Measurements from ENCODE around the gene NDST3.

NDST3 gene

GRCh38 chr4:118082182-118082581 lies 47.9 kb downstream of the NDST3 start:
- DNase-seq = no peak

GRCh38 chr4:118085700-118086099 lies 51.4 kb downstream of the NDST3 start:
- no peak for DNase-seq

DNA sequence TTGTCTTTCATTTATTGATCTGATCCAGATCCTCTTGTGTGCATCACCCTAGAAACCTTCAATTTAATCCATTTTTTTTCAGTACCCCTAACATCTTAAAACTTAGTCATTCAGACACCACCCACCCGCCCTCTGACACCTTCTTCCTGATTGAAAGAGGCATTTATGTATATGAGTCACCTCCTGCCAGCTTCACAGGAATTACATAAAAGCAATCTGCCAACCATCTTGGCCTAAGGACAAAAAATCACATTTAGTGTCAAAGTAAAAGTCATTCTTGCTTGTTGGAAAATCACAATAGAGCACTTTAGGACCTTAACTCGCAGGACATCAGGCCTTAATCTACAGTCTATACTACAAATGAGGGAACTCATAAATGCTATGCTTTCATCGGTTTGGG lies 52.1 kb downstream of the NDST3 start:
- peak; percentile 32 for DNase-seq

- no peak for DNase-seq
Observed at GRCh38 chr4:118087366-118087765, 53.1 kb downstream of the NDST3 start.

DNA sequence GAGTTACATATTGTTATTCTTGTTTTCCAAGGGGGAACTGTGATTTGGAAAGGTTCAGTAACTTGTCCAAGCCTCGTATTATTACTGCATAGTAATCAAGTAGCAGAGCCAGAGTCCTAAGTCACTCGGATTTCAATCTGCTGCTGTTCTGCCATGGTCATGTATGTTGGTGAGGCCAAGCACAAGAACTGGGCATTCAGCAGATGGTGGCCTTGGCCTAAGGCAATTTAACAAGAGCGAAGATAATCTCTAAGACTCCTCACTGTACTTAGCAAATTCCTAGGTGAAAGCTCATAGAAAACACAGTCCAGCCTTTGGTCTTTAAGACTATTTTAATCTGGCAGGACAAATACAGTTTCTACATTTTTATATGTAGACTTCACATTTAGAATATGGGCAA lies 64.8 kb downstream of the NDST3 start:
- no peak for DNase-seq

DNA sequence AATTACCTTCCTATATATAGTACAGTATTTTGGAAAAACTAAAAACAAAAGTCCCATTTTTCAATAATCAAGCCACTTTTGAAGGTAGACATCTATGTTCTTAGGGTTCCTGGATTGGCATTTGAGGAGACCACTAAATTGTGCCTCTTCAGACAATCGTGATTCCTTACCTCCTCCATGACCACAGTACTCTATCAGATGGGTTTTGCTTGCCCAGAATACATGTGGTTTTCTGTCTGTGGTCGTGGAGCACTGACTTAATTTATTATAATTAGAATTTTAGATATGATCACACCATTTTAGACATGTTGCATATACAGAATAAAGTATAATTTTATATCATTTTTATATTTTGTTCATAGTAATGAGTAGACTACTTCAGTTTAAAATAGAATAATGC lies 67.9 kb downstream of the NDST3 start:
- DNase-seq = no peak

- DNase-seq = peak; percentile 29
Observed at GRCh38 chr4:118112117-118113046, 78.1 kb downstream of the NDST3 start.

GRCh38 chr4:118113220-118113619 lies 78.9 kb downstream of the NDST3 start:
- no peak for DNase-seq

DNA sequence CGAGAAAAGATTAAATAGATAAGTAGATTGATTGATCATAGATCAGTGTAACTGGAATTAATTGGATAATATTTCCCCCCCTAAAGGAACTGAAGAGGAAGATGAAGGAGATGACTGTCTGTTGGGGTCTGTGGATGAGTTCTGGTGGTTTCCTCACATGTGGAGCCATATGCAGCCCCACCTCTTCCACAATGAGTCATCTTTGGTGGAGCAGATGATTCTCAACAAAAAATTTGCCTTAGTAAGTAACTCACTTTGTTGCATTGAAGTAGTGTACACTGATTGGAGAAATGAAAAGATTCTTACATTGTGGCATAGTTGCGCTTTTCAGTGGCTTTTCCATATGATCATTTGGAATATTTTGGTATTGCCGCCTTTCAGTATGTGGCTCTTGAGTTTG lies 80.4 kb downstream of the NDST3 start:
- peak; percentile 3 for DNase-seq

DNA sequence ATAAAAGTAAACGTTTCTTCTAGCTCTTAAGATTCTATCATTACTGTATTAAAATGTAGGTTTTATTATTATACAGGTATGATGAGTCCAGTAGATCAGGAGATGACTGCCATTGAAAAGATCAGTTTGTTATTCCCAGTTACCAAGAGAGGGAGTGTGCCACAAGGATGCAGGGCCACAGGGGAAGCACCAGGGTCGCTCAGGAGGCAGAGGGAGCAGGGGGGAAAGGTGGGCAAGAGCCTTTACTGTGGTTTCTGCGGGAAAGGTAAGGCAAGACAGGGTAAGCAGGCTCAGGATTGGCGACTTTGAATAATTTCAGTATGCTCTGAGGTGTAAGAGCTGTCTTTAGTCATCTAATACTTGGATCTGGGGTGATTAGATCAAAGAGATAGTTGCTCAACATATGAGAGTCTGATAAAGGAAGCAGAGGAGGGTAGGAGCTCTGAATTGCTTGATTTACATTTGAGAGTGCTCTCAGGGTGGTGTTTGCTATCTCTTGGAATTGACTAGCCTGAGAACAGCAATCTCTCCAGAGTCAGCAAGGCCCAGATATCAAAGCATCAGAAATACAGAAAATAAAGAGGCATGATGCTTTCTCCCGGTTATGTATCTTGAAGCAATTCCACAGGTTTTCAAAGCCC lies 86.0 kb downstream of the NDST3 start:
- DNase-seq = no peak

DNA sequence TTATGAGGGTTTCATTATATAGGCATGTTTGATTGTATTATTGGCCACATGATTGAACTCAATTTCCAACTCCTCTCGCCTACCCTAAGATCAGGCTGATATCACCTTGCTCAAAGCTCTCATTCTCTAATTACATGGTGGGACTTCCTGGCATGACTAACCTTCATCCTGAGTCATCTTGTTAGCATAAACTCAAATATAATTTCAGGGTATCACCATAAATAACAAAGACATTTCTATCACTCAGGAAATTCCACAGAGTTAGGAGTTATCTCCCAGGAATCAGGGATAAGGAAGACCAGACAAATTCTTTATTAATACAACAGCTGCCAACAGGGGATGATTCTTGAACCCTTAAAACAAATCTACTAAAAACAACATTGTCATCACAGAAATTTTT lies 90.7 kb downstream of the NDST3 start:
- no peak for DNase-seq

GRCh38 chr4:118139241-118139640 lies 105.0 kb downstream of the NDST3 start:
- no peak for DNase-seq

GRCh38 chr4:118141240-118141639 lies 107.0 kb downstream of the NDST3 start:
- no peak for DNase-seq

DNA sequence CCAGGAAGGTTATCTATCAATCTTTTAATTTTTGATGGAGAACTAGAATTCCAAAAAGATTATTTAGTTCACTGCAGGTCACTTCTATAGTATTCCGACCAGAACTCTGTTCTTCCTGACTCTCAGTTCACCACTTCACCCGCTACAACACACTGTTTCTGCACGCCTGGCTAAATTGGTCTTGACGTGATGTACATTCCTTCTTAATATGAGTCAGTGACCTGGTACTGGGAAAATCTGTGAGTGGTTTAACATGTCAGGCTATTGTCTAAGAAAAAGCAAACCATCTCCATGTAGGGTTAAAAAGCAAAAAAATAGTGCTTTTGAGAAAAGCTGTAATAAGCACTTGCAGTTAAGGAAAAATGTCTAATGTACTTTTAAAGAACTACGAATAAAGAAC lies 120.4 kb downstream of the NDST3 start:
- no peak for DNase-seq

- no peak for DNase-seq
Observed at GRCh38 chr4:118155516-118155915, 121.2 kb downstream of the NDST3 start.

- no peak for DNase-seq
Observed at GRCh38 chr4:118158763-118159375, 124.6 kb downstream of the NDST3 start.

- DNase-seq = no peak
Observed at GRCh38 chr4:118167306-118167705, 133.0 kb downstream of the NDST3 start.

DNA sequence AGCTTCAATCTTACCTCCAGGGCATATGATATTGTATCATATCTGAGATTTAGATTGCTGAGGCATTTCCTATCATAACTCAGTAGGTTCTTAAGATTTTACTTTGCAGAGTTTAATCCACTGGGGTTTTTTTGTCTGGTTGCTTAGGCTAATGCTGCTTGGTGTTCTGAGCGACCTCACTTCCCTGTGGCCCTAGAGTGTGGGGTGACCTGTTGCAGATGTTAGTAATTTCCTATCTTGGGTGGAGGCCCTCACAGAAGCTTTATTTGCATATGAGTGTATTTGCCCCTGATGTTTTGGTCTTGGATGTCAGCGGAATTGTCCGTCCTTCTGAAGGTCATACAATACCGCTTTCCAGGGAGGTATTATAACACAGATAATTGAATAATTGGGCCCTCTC lies 137.1 kb downstream of the NDST3 start:
- DNase-seq = no peak

DNA sequence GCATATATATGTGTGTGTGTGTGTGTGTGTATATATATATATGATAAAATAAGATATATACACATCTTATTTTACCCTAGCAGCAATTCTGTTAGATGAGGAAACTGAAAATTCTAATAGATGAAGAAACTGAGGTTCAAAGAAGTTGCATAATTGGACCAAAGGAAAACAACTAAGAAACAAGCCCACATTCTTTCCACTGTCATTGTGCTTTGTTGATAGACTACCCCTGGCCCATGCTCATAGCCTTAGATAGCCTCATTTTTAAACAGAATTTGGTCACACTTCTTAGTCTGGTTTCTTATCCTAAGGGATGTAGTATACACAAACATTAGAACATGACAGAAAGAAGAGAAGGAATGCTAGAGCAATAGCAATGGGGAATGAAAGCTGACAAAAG lies 138.8 kb downstream of the NDST3 start:
- no peak for DNase-seq

DNA sequence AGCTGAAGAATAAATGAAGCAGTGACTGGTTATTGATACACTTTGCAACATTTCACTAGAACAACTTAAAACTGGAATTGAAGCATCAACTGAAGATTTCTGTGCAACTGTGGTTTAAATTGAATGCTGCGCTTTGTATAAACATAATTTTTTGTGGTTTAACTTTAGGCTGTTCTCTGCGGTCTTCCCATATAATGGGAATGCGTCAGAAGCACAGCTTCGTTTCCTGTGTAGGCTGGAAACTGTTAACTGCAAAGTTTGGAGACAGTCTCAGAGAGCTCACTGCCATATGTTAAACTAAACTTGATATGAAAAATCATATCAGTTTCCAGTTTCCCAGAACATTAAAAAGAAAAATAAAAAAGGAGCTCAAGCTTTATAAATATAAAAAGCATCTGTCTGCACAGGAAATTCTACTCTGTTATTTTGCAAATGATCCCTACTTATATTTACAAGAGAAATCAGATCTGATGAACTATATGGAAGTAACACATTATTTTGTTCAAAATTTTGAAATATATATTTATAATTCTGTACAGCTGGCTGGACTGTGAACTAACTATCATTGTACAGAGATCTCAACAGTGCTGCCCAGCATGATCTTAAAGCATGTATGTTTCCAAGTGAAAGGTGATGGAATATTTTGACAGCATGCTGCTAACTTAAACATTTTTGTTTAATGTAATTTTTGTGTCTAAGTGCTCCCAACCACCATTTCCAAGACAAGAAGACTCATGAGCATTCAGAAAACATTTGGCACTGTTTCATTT lies 139.9 kb downstream of the NDST3 start:
- peak; percentile 74 for DNase-seq

- DNase-seq = no peak
Observed at GRCh38 chr4:118175506-118175905, 141.2 kb downstream of the NDST3 start.

GRCh38 chr4:118177126-118177525 lies 142.8 kb downstream of the NDST3 start:
- DNase-seq = peak; percentile 52

DNA sequence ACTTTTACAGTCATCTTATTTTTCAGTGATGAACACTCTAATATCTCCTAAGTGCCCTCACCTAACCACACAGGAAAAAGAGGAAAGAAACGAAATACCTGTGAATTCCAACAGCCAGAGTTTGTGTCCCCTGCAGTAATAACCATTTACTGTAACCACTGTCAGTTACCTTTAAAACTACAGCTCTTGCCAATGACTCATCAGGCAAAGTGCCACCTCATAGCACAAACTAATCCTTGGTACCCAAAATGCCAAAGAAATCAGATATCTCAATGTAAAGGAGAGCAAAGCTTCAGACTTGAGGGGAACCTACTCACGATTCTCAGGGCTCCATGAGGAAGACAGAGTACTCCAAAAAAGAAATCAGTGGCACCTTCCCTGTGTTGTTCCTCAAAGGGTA lies 146.5 kb downstream of the NDST3 start:
- no peak for DNase-seq
